Measurements from ENCODE around the gene SPSB3.
"Not testable (repeated sequence)": the region's sequence is repeated elsewhere in the genome, so short reads cannot be mapped to it uniquely, and the experiment has no call there.

The SPSB3 gene

GRCh38 chr16:1734816-1735215, 47.6 kb downstream of the SPSB3 start:
- TF ChIP-seq ZNF565 (CRISPR knock-in tag; conservative IDR thresholded peaks at IDR 0.05; ENCODE audit: low read depth), result no peak
- no peak for TF ChIP-seq ARNTL (CRISPR knock-in tag; IDR thresholded peaks at IDR 0.05; ENCODE audit: borderline replicate concordance, low read depth)
- no peak for TF ChIP-seq CSDC2 (CRISPR knock-in tag; IDR thresholded peaks at IDR 0.05)
- TF ChIP-seq GLIS3 (CRISPR knock-in tag; IDR thresholded peaks at IDR 0.05), result no peak
- TF ChIP-seq ESRRG (CRISPR knock-in tag; IDR thresholded peaks at IDR 0.05), result no peak
- TF ChIP-seq PATZ1 (CRISPR knock-in tag; IDR thresholded peaks at IDR 0.05; ENCODE audit: borderline replicate concordance), result no peak
- no peak for TF ChIP-seq TCF4 (CRISPR knock-in tag; IDR thresholded peaks at IDR 0.05; ENCODE audit: borderline replicate concordance)
- TF ChIP-seq, protein P1, sequence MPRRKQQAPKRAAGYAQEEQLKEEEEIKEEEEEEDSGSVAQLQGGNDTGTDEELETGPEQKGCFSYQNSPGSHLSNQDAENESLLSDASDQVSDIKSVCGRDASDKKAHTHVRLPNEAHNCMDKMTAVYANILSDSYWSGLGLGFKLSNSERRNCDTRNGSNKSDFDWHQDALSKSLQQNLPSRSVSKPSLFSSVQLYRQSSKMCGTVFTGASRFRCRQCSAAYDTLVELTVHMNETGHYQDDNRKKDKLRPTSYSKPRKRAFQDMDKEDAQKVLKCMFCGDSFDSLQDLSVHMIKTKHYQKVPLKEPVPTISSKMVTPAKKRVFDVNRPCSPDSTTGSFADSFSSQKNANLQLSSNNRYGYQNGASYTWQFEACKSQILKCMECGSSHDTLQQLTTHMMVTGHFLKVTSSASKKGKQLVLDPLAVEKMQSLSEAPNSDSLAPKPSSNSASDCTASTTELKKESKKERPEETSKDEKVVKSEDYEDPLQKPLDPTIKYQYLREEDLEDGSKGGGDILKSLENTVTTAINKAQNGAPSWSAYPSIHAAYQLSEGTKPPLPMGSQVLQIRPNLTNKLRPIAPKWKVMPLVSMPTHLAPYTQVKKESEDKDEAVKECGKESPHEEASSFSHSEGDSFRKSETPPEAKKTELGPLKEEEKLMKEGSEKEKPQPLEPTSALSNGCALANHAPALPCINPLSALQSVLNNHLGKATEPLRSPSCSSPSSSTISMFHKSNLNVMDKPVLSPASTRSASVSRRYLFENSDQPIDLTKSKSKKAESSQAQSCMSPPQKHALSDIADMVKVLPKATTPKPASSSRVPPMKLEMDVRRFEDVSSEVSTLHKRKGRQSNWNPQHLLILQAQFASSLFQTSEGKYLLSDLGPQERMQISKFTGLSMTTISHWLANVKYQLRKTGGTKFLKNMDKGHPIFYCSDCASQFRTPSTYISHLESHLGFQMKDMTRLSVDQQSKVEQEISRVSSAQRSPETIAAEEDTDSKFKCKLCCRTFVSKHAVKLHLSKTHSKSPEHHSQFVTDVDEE (CRISPR knock-in tag; IDR thresholded peaks at IDR 0.05), result no peak
- no peak for TF ChIP-seq PPARA (CRISPR knock-in tag; IDR thresholded peaks at IDR 0.05; ENCODE audit: borderline replicate concordance)
- TF ChIP-seq, protein P2, sequence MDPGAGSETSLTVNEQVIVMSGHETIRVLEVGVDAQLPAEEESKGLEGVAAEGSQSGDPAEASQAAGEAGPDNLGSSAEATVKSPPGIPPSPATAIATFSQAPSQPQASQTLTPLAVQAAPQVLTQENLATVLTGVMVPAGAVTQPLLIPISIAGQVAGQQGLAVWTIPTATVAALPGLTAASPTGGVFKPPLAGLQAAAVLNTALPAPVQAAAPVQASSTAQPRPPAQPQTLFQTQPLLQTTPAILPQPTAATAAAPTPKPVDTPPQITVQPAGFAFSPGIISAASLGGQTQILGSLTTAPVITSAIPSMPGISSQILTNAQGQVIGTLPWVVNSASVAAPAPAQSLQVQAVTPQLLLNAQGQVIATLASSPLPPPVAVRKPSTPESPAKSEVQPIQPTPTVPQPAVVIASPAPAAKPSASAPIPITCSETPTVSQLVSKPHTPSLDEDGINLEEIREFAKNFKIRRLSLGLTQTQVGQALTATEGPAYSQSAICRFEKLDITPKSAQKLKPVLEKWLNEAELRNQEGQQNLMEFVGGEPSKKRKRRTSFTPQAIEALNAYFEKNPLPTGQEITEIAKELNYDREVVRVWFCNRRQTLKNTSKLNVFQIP (CRISPR knock-in tag; IDR thresholded peaks at IDR 0.05; ENCODE audit: borderline replicate concordance, low read depth), result no peak
- TF ChIP-seq ISL1 (CRISPR knock-in tag; IDR thresholded peaks at IDR 0.05), result no peak
- TF ChIP-seq RARB (CRISPR knock-in tag; IDR thresholded peaks at IDR 0.05), result no peak
- no peak for TF ChIP-seq BACH2 (CRISPR knock-in tag; IDR thresholded peaks at IDR 0.05; ENCODE audit: borderline replicate concordance)
- no peak for TF ChIP-seq TOX (CRISPR knock-in tag; IDR thresholded peaks at IDR 0.05; ENCODE audit: borderline replicate concordance)
- TF ChIP-seq ZNF8 (CRISPR knock-in tag; IDR thresholded peaks at IDR 0.05), result no peak
- ATAC-seq, result no peak

DNA sequence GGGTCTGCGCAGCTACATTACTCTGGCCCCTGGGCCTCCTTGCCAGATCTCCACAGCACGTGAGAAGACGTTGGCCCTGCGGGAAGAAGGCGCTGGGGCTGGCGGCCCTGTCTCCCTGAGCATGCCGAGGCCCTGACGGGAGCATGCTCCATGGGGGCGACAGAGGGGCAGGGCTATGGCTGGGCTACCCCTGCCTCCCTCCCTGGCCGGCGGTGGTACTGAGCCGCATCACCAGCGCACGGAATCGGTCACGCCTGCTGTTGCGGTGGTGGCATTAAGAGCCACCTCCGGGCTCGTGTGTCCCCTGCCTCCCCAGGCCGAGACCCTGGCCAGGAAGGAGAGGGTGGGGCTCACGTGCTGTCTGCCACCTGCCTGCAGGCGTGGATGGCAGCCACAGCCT, 48.2 kb downstream of the SPSB3 start:
- TF ChIP-seq RARB (CRISPR knock-in tag; IDR thresholded peaks at IDR 0.05) (no peak), ISL1 (CRISPR knock-in tag; IDR thresholded peaks at IDR 0.05) (no peak), CSDC2 (CRISPR knock-in tag; IDR thresholded peaks at IDR 0.05) (no peak), CREB5 (CRISPR knock-in tag; IDR thresholded peaks at IDR 0.05; ENCODE audit: low read depth) (no peak), OSR1 (CRISPR knock-in tag; IDR thresholded peaks at IDR 0.05) (no peak), ESRRG (CRISPR knock-in tag; IDR thresholded peaks at IDR 0.05) (no peak), ZNF8 (CRISPR knock-in tag; IDR thresholded peaks at IDR 0.05) (no peak), TCF4 (CRISPR knock-in tag; IDR thresholded peaks at IDR 0.05; ENCODE audit: borderline replicate concordance) (no peak)
- TF ChIP-seq, protein P3, sequence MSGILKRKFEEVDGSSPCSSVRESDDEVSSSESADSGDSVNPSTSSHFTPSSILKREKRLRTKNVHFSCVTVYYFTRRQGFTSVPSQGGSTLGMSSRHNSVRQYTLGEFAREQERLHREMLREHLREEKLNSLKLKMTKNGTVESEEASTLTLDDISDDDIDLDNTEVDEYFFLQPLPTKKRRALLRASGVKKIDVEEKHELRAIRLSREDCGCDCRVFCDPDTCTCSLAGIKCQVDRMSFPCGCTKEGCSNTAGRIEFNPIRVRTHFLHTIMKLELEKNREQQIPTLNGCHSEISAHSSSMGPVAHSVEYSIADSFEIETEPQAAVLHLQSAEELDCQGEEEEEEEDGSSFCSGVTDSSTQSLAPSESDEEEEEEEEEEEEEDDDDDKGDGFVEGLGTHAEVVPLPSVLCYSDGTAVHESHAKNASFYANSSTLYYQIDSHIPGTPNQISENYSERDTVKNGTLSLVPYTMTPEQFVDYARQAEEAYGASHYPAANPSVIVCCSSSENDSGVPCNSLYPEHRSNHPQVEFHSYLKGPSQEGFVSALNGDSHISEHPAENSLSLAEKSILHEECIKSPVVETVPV (CRISPR knock-in tag; IDR thresholded peaks at IDR 0.05), result no peak
- TF ChIP-seq, protein P1 (CRISPR knock-in tag; IDR thresholded peaks at IDR 0.05), result no peak
- TF ChIP-seq, protein P2 (CRISPR knock-in tag; IDR thresholded peaks at IDR 0.05; ENCODE audit: borderline replicate concordance, low read depth), result no peak
- ATAC-seq, result no peak

DNA sequence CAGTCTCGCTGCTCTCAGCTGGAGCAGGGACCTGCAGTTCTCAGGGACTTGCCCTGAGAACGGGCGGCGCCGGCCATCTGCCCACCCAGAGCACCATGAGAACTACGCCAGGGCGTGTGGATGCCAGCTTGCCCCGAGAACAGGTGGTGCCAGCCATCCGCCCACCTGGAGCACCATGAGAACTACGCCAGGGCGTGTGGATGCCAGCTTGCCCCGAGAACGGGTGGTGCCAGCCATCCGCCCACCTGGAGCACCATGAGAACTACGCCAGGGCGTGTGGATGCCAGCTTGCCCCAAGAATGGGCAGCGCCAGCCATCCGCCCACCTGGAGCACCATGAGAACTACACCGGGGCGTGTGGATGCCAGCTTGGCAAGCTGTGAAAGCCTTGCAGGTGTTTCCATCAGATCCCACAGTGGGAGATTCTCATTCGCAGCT, 49.8 kb downstream of the SPSB3 start:
- ATAC-seq, result not testable (repeated sequence)

Data from SK-N-SH treated with all-trans-retinoic acid at 6 μM for 48 hours (cell line).